NOMO-1 treated with dmso at 0.1 percent for 144 hours (cell line): ENCODE measurements around the gene SAG.
"Not testable (repeated sequence)": the region's sequence is repeated elsewhere in the genome, so short reads cannot be mapped to it uniquely, and the experiment has no call there.

Source experiments
- DNase-seq: peaks from one replicate; lab custom pipeline; 2025; ENCODE audit not compliant: unreplicated experiment; lab: John Stamatoyannopoulos, UW

Gene SAG

GRCh38 chr2:233329489-233330135 lies 22.0 kb downstream of the SAG start:
- DNase-seq, result no peak

GRCh38 chr2:233331536-233331935 lies 23.9 kb downstream of the SAG start:
- DNase-seq, result peak; percentile 98

GRCh38 chr2:233332125-233332524 lies 24.5 kb downstream of the SAG start:
- no peak for DNase-seq

GRCh38 chr2:233334915-233335314 lies 27.3 kb downstream of the SAG start:
- no peak for DNase-seq

- not testable (repeated sequence) for DNase-seq
Observed at GRCh38 chr2:233336091-233336490, 28.5 kb downstream of the SAG start.

- DNase-seq, result no peak
Observed at GRCh38 chr2:233336541-233336940, 28.9 kb downstream of the SAG start.

GRCh38 chr2:233338046-233338445 lies 30.4 kb downstream of the SAG start:
- DNase-seq, result no peak

- DNase-seq, result no peak
Observed at GRCh38 chr2:233338812-233339368, 31.3 kb downstream of the SAG start.

- DNase-seq, result peak; percentile 20
Observed at GRCh38 chr2:233339427-233339826, 31.8 kb downstream of the SAG start.

- no peak for DNase-seq
Observed at GRCh38 chr2:233341296-233341695, 33.7 kb downstream of the SAG start.

GRCh38 chr2:233342301-233342700 lies 34.7 kb downstream of the SAG start:
- no peak for DNase-seq

GRCh38 chr2:233343171-233343705 lies 35.6 kb downstream of the SAG start:
- DNase-seq, result no peak

- no peak for DNase-seq
Observed at GRCh38 chr2:233346376-233346775, 38.8 kb downstream of the SAG start.

- no peak for DNase-seq
Observed at GRCh38 chr2:233346930-233347329, 39.3 kb downstream of the SAG start.

GRCh38 chr2:233349005-233349998 lies 41.7 kb downstream of the SAG start:
- peak; percentile 61 for DNase-seq

- DNase-seq, result peak; percentile 32
Observed at GRCh38 chr2:233350708-233351107, 43.1 kb downstream of the SAG start.

- DNase-seq, result peak; percentile 54
Observed at GRCh38 chr2:233351423-233351822, 43.8 kb downstream of the SAG start.

- no peak for DNase-seq
Observed at GRCh38 chr2:233352141-233352842, 44.7 kb downstream of the SAG start.

GRCh38 chr2:233353101-233353768 lies 45.6 kb downstream of the SAG start:
- DNase-seq, result no peak

GRCh38 chr2:233353769-233354499 lies 46.3 kb downstream of the SAG start, which contains the start of gene DGKD:
Gene DGKD (plus strand): TSS chr2:233354494. CDS start chr2:233354519, 25 bp downstream.
- DNase-seq, result peak; percentile 60
